Osteocyte (in vitro differentiated cells): ENCODE measurements around the gene OR2T11. TPM values are rescaled to one million over a fixed set of nuclear protein-coding genes. Genes with fewer than 3 reads are reported as not detected.

ENCODE experiments used
- DNase-seq: peaks from one replicate; pipeline ENCODE4 v3.0.0; 2021; ENCODE audit warnings: mixed read lengths; ENCODE audit not compliant: unreplicated experiment; ENCODE audit errors: extremely low spot score
- H3K27ac Mint-ChIP-seq: one replicate; pipeline ENCODE4 v1.8.0; 2021; ENCODE audit warnings: mild to moderate bottlenecking, mixed read lengths; ENCODE audit not compliant: unreplicated experiment
- H3K27me3 Mint-ChIP-seq: one replicate; pipeline ENCODE4 v1.8.0; 2021; ENCODE audit warnings: mixed read lengths; ENCODE audit not compliant: unreplicated experiment
- H3K36me3 Mint-ChIP-seq: one replicate; pipeline ENCODE4 v1.8.0; 2021; ENCODE audit warnings: mixed read lengths; ENCODE audit not compliant: unreplicated experiment
- H3K4me1 Mint-ChIP-seq: one replicate; pipeline ENCODE4 v1.8.0; 2021; ENCODE audit warnings: mixed read lengths; ENCODE audit not compliant: unreplicated experiment
- H3K4me3 Mint-ChIP-seq: one replicate; pipeline ENCODE4 v1.8.0; 2021; ENCODE audit warnings: mild to moderate bottlenecking, moderate library complexity, mixed read lengths; ENCODE audit not compliant: unreplicated experiment
- H3K9me3 Mint-ChIP-seq: one replicate; pipeline ENCODE4 v1.8.0; 2021; ENCODE audit warnings: mixed read lengths; ENCODE audit not compliant: unreplicated experiment
- total RNA-seq: library from RNA; stranded (reverse); gene quantifications from 2 replicates; pipeline ENCODE4 v1.2.1, GENCODE V29; 2021
- TF ChIP-seq, protein P1 (sequence below): fragments of 200-600 bp; sonication (generic); IDR thresholded peaks from 2 replicates; pipeline ENCODE4 v1.5.0; 2021; ENCODE audit warnings: antibody characterized with exemption, mild to moderate bottlenecking, moderate library complexity

Gene OR2T11
- total RNA-seq, 1 donor from 2014 or later = not detected

- no peaks in the 10 kb centered on the region for H3K36me3 Mint-ChIP-seq
- H3K9me3 Mint-ChIP-seq = peaks cover 18% of the 10 kb centered on the region
- H3K4me3 Mint-ChIP-seq = no peak overlapping the region
- no peak for DNase-seq
- no peaks in the 10 kb centered on the region for H3K27me3 Mint-ChIP-seq
- no peak overlapping the region for H3K27ac Mint-ChIP-seq
- TF ChIP-seq, protein P1, sequence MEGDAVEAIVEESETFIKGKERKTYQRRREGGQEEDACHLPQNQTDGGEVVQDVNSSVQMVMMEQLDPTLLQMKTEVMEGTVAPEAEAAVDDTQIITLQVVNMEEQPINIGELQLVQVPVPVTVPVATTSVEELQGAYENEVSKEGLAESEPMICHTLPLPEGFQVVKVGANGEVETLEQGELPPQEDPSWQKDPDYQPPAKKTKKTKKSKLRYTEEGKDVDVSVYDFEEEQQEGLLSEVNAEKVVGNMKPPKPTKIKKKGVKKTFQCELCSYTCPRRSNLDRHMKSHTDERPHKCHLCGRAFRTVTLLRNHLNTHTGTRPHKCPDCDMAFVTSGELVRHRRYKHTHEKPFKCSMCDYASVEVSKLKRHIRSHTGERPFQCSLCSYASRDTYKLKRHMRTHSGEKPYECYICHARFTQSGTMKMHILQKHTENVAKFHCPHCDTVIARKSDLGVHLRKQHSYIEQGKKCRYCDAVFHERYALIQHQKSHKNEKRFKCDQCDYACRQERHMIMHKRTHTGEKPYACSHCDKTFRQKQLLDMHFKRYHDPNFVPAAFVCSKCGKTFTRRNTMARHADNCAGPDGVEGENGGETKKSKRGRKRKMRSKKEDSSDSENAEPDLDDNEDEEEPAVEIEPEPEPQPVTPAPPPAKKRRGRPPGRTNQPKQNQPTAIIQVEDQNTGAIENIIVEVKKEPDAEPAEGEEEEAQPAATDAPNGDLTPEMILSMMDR = no peak
- H3K4me1 Mint-ChIP-seq = no peaks in the 10 kb centered on the region
Observed at GRCh38 chr1:248625971-248626370, 8.9 kb downstream of the OR2T11 start.

GRCh38 chr1:248625166-248625565 lies 9.7 kb downstream of the OR2T11 start:
- no peak overlapping the region for H3K27ac Mint-ChIP-seq
- no peaks in the 10 kb centered on the region for H3K4me1 Mint-ChIP-seq
- TF ChIP-seq, protein P1 = no peak
- no peaks in the 10 kb centered on the region for H3K36me3 Mint-ChIP-seq
- H3K27me3 Mint-ChIP-seq = no peaks in the 10 kb centered on the region
- peaks cover 12% of the 10 kb centered on the region for H3K9me3 Mint-ChIP-seq
- no peak overlapping the region for H3K4me3 Mint-ChIP-seq
- no peak for DNase-seq

DNA sequence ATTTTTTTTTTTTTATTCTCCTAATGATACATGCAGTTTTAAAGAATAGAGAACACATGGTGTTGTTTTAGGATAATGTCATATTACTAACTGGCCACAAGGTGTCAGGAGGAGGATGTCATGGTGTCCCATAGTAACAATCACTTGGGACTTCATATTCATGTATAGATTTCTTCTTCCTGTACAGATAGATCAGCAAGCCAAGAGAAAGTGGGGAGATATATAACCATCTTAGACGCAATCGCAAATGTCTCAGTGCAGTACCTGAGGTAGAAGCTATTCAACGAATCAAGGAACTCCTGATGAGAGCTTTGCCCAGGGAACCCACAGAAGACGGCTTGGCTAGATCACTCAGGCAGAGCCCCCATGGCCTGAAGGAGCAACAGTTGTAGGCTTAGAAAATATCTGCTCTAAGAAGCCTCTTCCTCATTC lies 12.3 kb downstream of the OR2T11 start:
- H3K27me3 Mint-ChIP-seq = no peaks in the 10 kb centered on the region

DNA sequence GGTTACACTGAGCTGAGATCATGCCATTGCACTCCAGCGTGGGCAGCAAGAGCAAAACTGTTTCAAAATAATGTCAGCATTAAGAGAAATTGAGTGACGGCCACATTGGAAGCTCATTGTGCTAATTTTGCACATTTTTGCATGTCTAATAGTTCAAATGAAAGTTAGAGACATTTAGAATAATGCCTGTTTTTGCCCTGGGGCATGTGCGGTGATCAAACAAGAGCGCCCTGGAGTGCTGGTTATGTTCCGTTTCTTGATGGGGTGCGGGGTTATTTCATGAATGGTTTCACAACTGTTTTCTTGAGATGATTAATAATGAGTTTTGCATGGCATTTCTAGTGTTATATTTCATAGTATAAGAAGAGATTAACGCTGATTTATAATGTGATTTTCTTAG lies 13.1 kb downstream of the OR2T11 start:
- H3K4me3 Mint-ChIP-seq = no peak overlapping the region
- H3K4me1 Mint-ChIP-seq = no peaks in the 10 kb centered on the region
- DNase-seq = no peak
- no peaks in the 10 kb centered on the region for H3K36me3 Mint-ChIP-seq
- no peak overlapping the region for H3K27ac Mint-ChIP-seq
- TF ChIP-seq, protein P1 = no peak
- no peaks in the 10 kb centered on the region for H3K27me3 Mint-ChIP-seq
- H3K9me3 Mint-ChIP-seq = no peaks in the 10 kb centered on the region

More for the DNA sequence above, 12.3 kb downstream of the OR2T11 start:
- Mint-ChIP-seq H3K4me3 (no peak overlapping the region), H3K36me3 (no peaks in the 10 kb centered on the region), H3K4me1 (no peaks in the 10 kb centered on the region), H3K9me3 (no peaks in the 10 kb centered on the region), H3K27ac (no peak overlapping the region)
- no peak for DNase-seq
- TF ChIP-seq, protein P1 = peak; percentile 51

DNA sequence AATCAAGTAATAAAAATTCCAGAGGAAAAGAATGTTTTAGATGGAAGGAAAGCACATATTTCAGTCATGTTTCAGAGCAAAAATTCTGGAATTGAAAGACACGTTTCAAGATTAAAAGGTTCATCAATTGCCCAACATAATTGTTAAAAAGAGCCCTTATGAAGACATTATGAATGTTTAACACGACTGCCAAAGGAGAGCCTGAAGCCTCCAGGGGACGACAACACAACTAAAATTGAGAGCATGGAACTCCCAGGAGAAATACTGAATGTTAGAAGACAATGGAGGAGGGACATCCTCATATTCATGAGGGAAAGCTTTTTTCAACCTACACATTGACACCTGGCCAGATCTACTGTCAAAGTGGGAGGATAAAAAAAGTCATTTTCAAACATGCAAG lies 16.0 kb downstream of the OR2T11 start:
- H3K4me1 Mint-ChIP-seq = no peaks in the 10 kb centered on the region
- peaks cover 9% of the 10 kb centered on the region for H3K9me3 Mint-ChIP-seq
- no peaks in the 10 kb centered on the region for H3K27me3 Mint-ChIP-seq
- H3K4me3 Mint-ChIP-seq = no peak overlapping the region
- no peaks in the 10 kb centered on the region for H3K36me3 Mint-ChIP-seq
- TF ChIP-seq, protein P1 = peak; percentile 52
- DNase-seq = no peak
- H3K27ac Mint-ChIP-seq = no peak overlapping the region
